H9 (cell line): ENCODE results near the gene HES1. TPM values are rescaled to one million over a fixed set of nuclear protein-coding genes. Genes with fewer than 3 reads are reported as not detected.

Experiments
- DNase-seq: peaks from one replicate; pipeline ENCODE4 v3.0.0-alpha.2; 2017
- H2AFZ ChIP-seq: one replicate; pipeline ENCODE4 v1.6.1; 2013; ENCODE audit warnings: mild to moderate bottlenecking, low read length, control low read depth, moderate library complexity
- H2AK5ac ChIP-seq: 2 replicates; pipeline ENCODE4 v1.6.1; 2013; ENCODE audit warnings: low read length, control low read depth, mixed read lengths; ENCODE audit not compliant: insufficient read length
- H2BK120ac ChIP-seq: one replicate; pipeline ENCODE4 v1.6.1; 2013; ENCODE audit warnings: low read depth, mild to moderate bottlenecking, low read length, control low read depth, inconsistent platforms; ENCODE audit not compliant: poor library complexity, severe bottlenecking
- H2BK12ac ChIP-seq: 2 replicates; pipeline ENCODE4 v1.6.1; 2013; ENCODE audit warnings: low read length, control low read depth, mixed read lengths, low read depth; ENCODE audit not compliant: insufficient read length
- H2BK15ac ChIP-seq: 2 replicates; pipeline ENCODE4 v1.6.1; 2013; ENCODE audit warnings: low read depth, low read length, control low read depth
- H2BK20ac ChIP-seq: one replicate; pipeline ENCODE4 v1.6.1; 2013; ENCODE audit warnings: low read depth, mild to moderate bottlenecking, low read length, control low read depth, inconsistent platforms; ENCODE audit not compliant: poor library complexity, severe bottlenecking
- H2BK5ac ChIP-seq: 2 replicates; pipeline ENCODE4 v1.6.1; 2013; ENCODE audit warnings: low read length, control low read depth, mixed read lengths; ENCODE audit not compliant: insufficient read length
- H3K14ac ChIP-seq: 2 replicates; pipeline ENCODE4 v1.6.1; 2013; ENCODE audit warnings: low read length, control low read depth; ENCODE audit not compliant: insufficient read depth
- H3K18ac ChIP-seq: 2 replicates; pipeline ENCODE4 v1.6.1; 2013; ENCODE audit warnings: low read depth, mild to moderate bottlenecking, mixed read lengths, low read length, control low read depth; ENCODE audit not compliant: insufficient read length
- H3K23ac ChIP-seq: 2 replicates; pipeline ENCODE4 v1.6.1; 2013; ENCODE audit warnings: low read length, control low read depth, mixed read lengths, low read depth; ENCODE audit not compliant: insufficient read length
- H3K23me2 ChIP-seq: 2 replicates; pipeline ENCODE4 v1.6.1; 2013; ENCODE audit warnings: low read depth, mild to moderate bottlenecking, mixed read lengths, low read length, control low read depth; ENCODE audit not compliant: insufficient read length, poor library complexity, severe bottlenecking
- H3K27ac ChIP-seq: 2 replicates; pipeline ENCODE4 v1.5.1; 2013; ENCODE audit warnings: low read length, control low read depth, mixed read lengths, low read depth; ENCODE audit not compliant: insufficient read length
- H3K27me3 ChIP-seq: 2 replicates; pipeline ENCODE4 v1.6.1; 2013; ENCODE audit warnings: low read length, control low read depth, inconsistent platforms; ENCODE audit not compliant: insufficient read depth
- H3K4ac ChIP-seq: 2 replicates; pipeline ENCODE4 v1.6.1; 2013; ENCODE audit warnings: low read depth, mild to moderate bottlenecking, control low read depth, inconsistent platforms, low read length, moderate library complexity
- H3K4me1 ChIP-seq: 2 replicates; pipeline ENCODE4 v1.6.1; 2013; ENCODE audit warnings: low read length, control low read depth, inconsistent platforms; ENCODE audit not compliant: insufficient read depth
- H3K4me2 ChIP-seq: 2 replicates; pipeline ENCODE4 v1.6.1; 2013; ENCODE audit warnings: low read length, control low read depth, mixed read lengths; ENCODE audit not compliant: insufficient read length, insufficient read depth
- H3K56ac ChIP-seq: 2 replicates; pipeline ENCODE4 v1.6.1; 2013; ENCODE audit warnings: low read depth, mild to moderate bottlenecking, mixed read lengths, low read length, control low read depth; ENCODE audit not compliant: insufficient read length
- H3K79me1 ChIP-seq: 2 replicates; pipeline ENCODE4 v1.6.1; 2013; ENCODE audit warnings: low read depth, mild to moderate bottlenecking, moderate library complexity, low read length, control low read depth, inconsistent platforms; ENCODE audit not compliant: insufficient read depth, poor library complexity, severe bottlenecking
- H3K79me2 ChIP-seq: 2 replicates; pipeline ENCODE4 v1.6.1; 2013; ENCODE audit warnings: low read length, control low read depth, inconsistent platforms; ENCODE audit not compliant: insufficient read depth
- H3K9ac ChIP-seq: 2 replicates; pipeline ENCODE4 v1.6.1; 2013; ENCODE audit warnings: low read length, control low read depth, mixed read lengths; ENCODE audit not compliant: insufficient read length; ENCODE audit errors: extremely low read depth
- H3K9me3 ChIP-seq: one replicate; pipeline ENCODE4 v1.6.1; 2013; ENCODE audit warnings: low read depth, low read length, inconsistent platforms; ENCODE audit not compliant: control insufficient read depth
- H3T11ph ChIP-seq: one replicate; pipeline ENCODE4 v1.6.1; 2013; ENCODE audit warnings: mild to moderate bottlenecking, low read length, control low read depth, inconsistent platforms
- H4K20me1 ChIP-seq: one replicate; pipeline ENCODE4 v1.6.1; 2013; ENCODE audit not compliant: control insufficient read depth, insufficient read length, insufficient read depth
- H4K5ac ChIP-seq: 2 replicates; pipeline ENCODE4 v1.6.1; 2013; ENCODE audit warnings: low read depth, mild to moderate bottlenecking, mixed read lengths, low read length, control low read depth; ENCODE audit not compliant: insufficient read length
- H4K8ac ChIP-seq: replicated peaks from 2 replicates; pipeline ENCODE4 v1.6.1; 2013; ENCODE audit warnings: low read length, control low read depth, mixed read lengths, low read depth; ENCODE audit not compliant: insufficient read length
- H4K91ac ChIP-seq: 2 replicates; pipeline ENCODE4 v1.6.1; 2013; ENCODE audit warnings: low read depth, mild to moderate bottlenecking, moderate library complexity, mixed read lengths, low read length, control low read depth; ENCODE audit not compliant: insufficient read length
- H3K27ac Mint-ChIP-seq, 3 experiments: 2 replicates in 2 of 3; 3 replicates in 1 of 3; pipeline ENCODE4 v1.8.0; 2020 to 2021; ENCODE audit warnings: mixed read lengths in 3 of 3, mild to moderate bottlenecking in 1 of 3, moderate library complexity in 1 of 3
- H3K27me3 Mint-ChIP-seq: 2 replicates; pipeline ENCODE4 v1.8.0; 2021; ENCODE audit warnings: low read depth, mild to moderate bottlenecking, moderate library complexity, mixed read lengths
- H3K36me3 Mint-ChIP-seq, 3 experiments: 2 replicates in 2 of 3; 3 replicates in 1 of 3; pipeline ENCODE4 v1.8.0; 2020 to 2021; ENCODE audit warnings: low read depth in 3 of 3, mixed read lengths in 3 of 3; ENCODE audit not compliant: insufficient read depth in 1 of 3
- H3K4me1 Mint-ChIP-seq, 2 experiments: 2 replicates each; pipeline ENCODE4 v1.8.0; 2020; ENCODE audit warnings: mixed read lengths in 2 of 2
- H3K4me3 Mint-ChIP-seq, 2 experiments: 2 replicates in 1 of 2; 3 replicates in 1 of 2; pipeline ENCODE4 v1.8.0; 2020 to 2021; ENCODE audit warnings: mild to moderate bottlenecking in 2 of 2, mixed read lengths in 2 of 2, moderate library complexity in 1 of 2
- H3K9me3 Mint-ChIP-seq, 2 experiments: 2 replicates in 1 of 2; 3 replicates in 1 of 2; pipeline ENCODE4 v1.8.0; 2020; ENCODE audit warnings: mild to moderate bottlenecking in 2 of 2, mixed read lengths in 2 of 2, moderate library complexity in 1 of 2
- CTCF ChIP-seq: fragments of 200-600 bp; sonication (generic); conservative IDR thresholded peaks from 3 replicates; pipeline ENCODE4 v1.8.0; 2021; ENCODE audit warnings: antibody characterized with exemption, mild to moderate bottlenecking
- WGBS: extraction: QIAGEN DNeasy Blood & Tissue Kit; methylation state at CpG from one replicate; pipeline ENCODE4 v1.1.7; 2013; ENCODE audit warnings: missing lambda C conversion rate, low lambda C conversion rate, mixed read lengths; ENCODE audit not compliant: insufficient read length; ENCODE audit errors: extremely low coverage; 5-methylcytosine and 5-hydroxymethylcytosine counted together
- total RNA-seq: library from RNA; stranded (reverse); gene quantifications from 2 replicates; pipeline ENCODE4 v1.2.1, GENCODE V29; 2021

Gene HES1
- total RNA-seq, 1 experiment from 2014 or later: 23.2 TPM

- no peak overlapping the region for H3K4ac ChIP-seq
- H3K18ac ChIP-seq: no peak overlapping the region
- H3K4me3 Mint-ChIP-seq: no peak overlapping the region
- H2BK5ac ChIP-seq: no peak overlapping the region
- H4K5ac ChIP-seq: no peak overlapping the region
- no peaks in the 10 kb centered on the region for H3K23me2 ChIP-seq
- H3K4me1 ChIP-seq: peaks cover 2% of the 10 kb centered on the region; the same call in 1 of the 2 replicates
- H3K9me3 ChIP-seq: no peaks in the 10 kb centered on the region
- no peak overlapping the region for H3K14ac ChIP-seq
- no peak overlapping the region for H2AK5ac ChIP-seq
- H3K79me1 ChIP-seq: no peaks in the 10 kb centered on the region
- no peak overlapping the region for H3K9ac ChIP-seq
- no peak for TF ChIP-seq CTCF
- no peaks in the 10 kb centered on the region for H4K20me1 ChIP-seq
- no peak overlapping the region for H4K91ac ChIP-seq
- H3T11ph ChIP-seq: no peak overlapping the region
- H3K79me2 ChIP-seq: no peaks in the 10 kb centered on the region
- no peak overlapping the region for H3K4me2 ChIP-seq
- no peak overlapping the region for H4K8ac ChIP-seq
- no peak overlapping the region for H2BK20ac ChIP-seq
- H3K36me3 Mint-ChIP-seq: no peaks in the 10 kb centered on the region; a peak in 1 of 7 replicates
- H2BK15ac ChIP-seq: no peak overlapping the region
- no peak overlapping the region for H3K27ac Mint-ChIP-seq
- no peak overlapping the region for H2BK120ac ChIP-seq
- no peak overlapping the region for H3K23ac ChIP-seq
- no peak overlapping the region for H2BK12ac ChIP-seq
- peaks cover 14% of the 10 kb centered on the region; the same call in 1 of the 2 replicates for H3K27me3 Mint-ChIP-seq
- no peak for DNase-seq
- H3K9me3 Mint-ChIP-seq: no peaks in the 10 kb centered on the region
- no CpG with 5 or more reads among the region's 7 CpGs for WGBS
- H3K27me3 ChIP-seq: no peaks in the 10 kb centered on the region
- no peak overlapping the region for H3K56ac ChIP-seq
- peaks cover 18 to 30% of the 10 kb centered on the region in 2 experiments for H3K4me1 Mint-ChIP-seq
- no peak overlapping the region for H3K27ac ChIP-seq
- no peak overlapping the region for H2AFZ ChIP-seq
Observed at GRCh38 chr3:194114123-194114522, 21.8 kb upstream of the HES1 start.
